ENCODE data around the gene RBM17.
"Not testable (repeated sequence)": the region's sequence is repeated elsewhere in the genome, so short reads cannot be mapped to it uniquely, and the experiment has no call there.

Gene RBM17

GRCh38 chr10:6082496-6083395 is 6.1 kb upstream of the RBM17 start:
- no peak for DNase-seq

- no peak for DNase-seq
These were observed 5.0 kb upstream of the RBM17 start for GRCh38 chr10:6083523-6084475.

- DNase-seq = peak; percentile 84
These were observed 2.2 kb upstream of the RBM17 start for GRCh38 chr10:6086375-6087233.

- no peak for DNase-seq
These were observed 743 bp downstream of the RBM17 start for GRCh38 chr10:6089334-6090219.

- no peak for DNase-seq
These were observed 2.8 kb downstream of the RBM17 start for GRCh38 chr10:6091630-6092029.

- DNase-seq = no peak
These were observed 3.9 kb downstream of the RBM17 start for GRCh38 chr10:6092731-6093130.

GRCh38 chr10:6095810-6096570 is 7.2 kb downstream of the RBM17 start:
- no peak for DNase-seq

- no peak for DNase-seq
These were observed 8.2 kb downstream of the RBM17 start for GRCh38 chr10:6097063-6097462.

- DNase-seq = no peak
These were observed 9.3 kb downstream of the RBM17 start for GRCh38 chr10:6098156-6098555.

- no peak for DNase-seq
These were observed 11.5 kb downstream of the RBM17 start for GRCh38 chr10:6100370-6100769.

GRCh38 chr10:6101181-6101580 is 12.3 kb downstream of the RBM17 start:
- DNase-seq = no peak

GRCh38 chr10:6102128-6102527 is 13.3 kb downstream of the RBM17 start:
- DNase-seq = no peak

GRCh38 chr10:6103591-6103990 is 14.8 kb downstream of the RBM17 start:
- DNase-seq = no peak

GRCh38 chr10:6107616-6108015 is 18.8 kb downstream of the RBM17 start:
- DNase-seq = not testable (repeated sequence)

GRCh38 chr10:6108072-6108471 is 19.2 kb downstream of the RBM17 start:
- DNase-seq = no peak

- no peak for DNase-seq
These were observed 20.0 kb downstream of the RBM17 start for GRCh38 chr10:6108631-6109443.

GRCh38 chr10:6109444-6109775 is 20.6 kb downstream of the RBM17 start:
- DNase-seq = no peak

- DNase-seq = no peak
These were observed 21.3 kb downstream of the RBM17 start for GRCh38 chr10:6110136-6110535.

- DNase-seq = no peak
These were observed 24.1 kb downstream of the RBM17 start for GRCh38 chr10:6112893-6113292.

- DNase-seq = no peak
These were observed 25.5 kb downstream of the RBM17 start for GRCh38 chr10:6114299-6114698.

All from MV-4-11 (cell line).